ENCODE results near the gene MXRA8.
A peak's percentile ranks its signal among the peaks of the same experiment; 100 is the strongest.
"Not testable (repeated sequence)": the region's sequence is repeated elsewhere in the genome, so short reads cannot be mapped to it uniquely, and the experiment has no call there.

The MXRA8 gene

DNA sequence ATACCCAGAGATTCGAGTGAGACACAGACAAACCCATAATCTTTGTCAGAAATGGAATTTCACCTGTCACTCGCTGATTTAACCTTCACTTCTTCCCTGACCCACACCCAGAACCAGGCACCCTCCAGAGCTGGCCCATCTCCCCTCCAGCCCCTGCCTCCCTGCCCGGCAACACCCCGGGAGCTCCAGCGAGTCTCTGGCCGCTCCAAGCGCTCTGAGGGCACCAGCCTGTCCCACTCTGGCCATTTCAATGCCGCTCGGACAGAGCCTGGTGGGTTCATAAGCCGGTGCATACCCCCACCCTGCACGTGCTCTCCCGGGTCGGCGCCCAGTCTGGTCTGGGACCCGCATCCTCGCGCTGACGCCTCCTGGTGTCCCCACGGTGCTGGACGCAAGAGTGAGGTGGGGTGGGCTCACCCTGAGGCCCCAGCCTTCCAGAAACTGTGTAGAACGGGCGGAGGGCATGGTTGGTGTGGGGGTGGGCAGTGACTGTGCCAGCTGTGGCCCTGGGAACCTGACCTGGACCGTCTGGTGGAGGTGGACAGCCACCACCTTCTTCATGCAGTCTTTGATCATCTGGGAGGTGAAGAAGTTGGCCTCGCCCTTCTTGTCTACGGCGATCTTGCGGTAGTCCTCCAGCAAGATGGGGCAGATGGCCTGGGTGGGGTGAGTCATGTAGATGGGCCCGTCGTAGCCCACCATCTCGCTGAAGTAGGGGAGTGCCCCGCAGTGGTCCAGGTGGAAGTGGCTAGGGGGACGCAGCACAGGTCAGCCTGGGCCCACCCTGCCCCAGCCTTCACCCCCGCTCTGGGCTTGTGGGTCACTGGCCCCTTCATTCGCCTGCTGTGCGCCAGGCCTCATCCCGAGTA, 39.3 kb downstream of the MXRA8 start:
- DNase-seq, result no peak

DNA sequence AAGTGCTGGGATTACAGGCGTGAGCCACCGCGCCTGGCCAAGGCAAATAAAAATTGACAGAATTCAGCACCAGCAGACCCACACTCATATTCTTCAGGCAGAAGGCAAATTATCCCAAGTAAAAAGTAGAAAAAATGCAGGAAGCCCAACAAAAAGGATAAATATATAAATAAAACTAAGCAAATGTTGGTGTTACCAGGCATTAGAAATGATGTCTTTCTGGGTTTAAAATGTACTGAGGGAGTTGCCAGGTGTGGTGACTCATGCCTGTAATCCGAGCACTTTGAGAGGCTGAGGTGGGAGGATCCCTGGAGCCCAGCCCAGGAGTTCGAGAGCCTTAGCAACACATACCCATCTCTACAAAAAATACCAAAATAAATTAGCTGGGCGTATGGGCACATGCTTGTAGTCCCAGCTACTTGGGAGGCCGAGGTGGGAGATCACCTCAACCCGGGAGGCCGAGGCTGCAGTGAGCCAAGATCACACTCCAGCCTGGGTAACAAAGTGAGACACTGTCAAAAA, 40.2 kb downstream of the MXRA8 start:
- no peak for DNase-seq

DNA sequence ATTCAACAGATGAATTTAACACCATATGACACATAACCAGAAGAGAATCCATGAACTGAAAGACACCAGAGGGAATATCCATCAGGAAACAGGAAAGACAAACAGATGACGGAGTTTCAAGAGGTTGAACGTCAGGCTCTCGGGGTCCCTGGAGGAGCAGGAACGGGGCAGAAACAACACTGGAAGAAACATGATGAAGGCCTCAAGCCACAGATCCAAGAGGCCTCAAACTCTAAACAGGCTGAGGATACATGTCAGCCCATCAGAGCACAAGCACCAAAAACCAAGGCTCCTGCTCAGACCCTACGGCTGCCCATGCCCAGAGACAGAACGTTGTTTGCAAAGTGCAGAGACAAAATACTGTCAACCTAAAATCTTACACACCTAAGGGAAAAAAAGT, 40.9 kb downstream of the MXRA8 start:
- no peak for DNase-seq

DNA sequence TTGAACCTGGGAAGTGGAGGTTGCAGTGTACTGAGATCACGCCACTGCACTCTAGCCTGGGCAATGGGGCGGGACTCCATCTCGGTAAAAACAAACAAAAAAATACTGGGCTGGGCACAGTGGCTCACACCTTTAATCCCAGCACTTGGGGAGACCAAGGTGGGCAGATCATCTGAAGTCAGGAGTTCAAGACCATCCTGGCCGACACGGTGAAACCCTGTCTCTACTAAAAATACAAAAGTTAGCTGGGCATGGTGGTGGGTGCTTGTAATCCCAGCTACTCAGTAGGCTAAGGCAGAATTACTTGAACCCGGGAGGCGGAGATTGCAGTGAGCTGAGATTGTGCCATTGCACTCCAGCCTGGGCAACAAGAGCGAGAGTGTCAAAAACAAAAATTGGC, 42.2 kb downstream of the MXRA8 start:
- not testable (repeated sequence) for DNase-seq

DNA sequence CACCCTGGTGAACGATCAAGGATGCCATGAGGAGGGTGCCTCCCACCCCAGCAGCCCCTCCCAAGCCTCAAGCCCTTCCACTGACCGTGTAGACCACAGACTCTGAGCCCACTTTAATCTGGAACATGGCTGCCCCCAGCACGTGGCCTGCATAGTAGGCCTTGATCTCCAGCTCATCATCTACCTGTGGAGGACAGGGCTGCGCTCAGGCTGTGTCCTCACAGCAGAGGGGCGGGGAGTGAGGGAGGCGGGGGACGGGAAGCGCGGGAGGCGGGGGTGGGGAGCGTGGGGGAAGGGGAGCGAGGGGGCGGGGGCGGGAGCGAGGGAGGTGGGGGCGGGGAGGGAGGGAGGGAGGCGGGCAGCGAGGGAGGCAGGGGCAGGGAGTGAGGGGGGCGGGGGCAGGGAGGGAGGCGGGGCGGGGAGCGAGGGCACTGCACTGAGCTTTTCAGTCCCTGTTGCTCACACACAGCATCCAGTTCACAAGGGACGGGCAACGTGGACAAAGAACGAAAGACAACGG, 42.9 kb downstream of the MXRA8 start:
- no peak for DNase-seq

DNA sequence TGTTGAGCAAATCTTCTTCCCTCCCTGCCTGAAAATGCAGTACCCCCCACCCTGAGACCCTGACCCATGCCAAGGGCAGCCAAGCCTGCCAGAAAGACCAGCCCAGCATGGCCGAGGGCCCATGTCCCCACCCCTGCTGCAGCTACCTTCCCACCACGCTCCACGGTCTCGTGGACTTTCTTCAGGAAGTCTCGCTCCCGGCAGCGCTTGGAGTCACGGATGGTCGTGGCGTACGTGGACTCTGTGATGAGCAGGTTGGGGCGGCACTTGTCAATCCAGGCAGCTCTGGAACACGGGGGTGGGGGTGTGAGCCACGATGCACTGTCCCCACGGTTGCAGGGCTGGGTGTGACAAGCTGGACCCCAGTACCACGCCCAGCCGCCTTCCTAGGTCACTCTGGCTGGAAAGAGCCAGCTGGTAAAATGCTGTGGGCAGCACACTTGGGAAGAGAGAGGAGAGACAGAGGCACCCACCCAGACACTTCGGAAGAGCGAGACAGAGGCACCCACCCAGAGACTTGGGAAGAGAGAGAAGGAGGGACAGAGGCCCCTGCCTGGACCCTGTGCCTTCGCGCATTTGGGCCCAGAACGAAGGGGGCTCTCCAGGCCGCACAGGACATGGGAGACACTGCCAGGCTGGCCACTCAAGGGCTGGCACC, 43.5 kb downstream of the MXRA8 start:
- DNase-seq, result no peak

DNA sequence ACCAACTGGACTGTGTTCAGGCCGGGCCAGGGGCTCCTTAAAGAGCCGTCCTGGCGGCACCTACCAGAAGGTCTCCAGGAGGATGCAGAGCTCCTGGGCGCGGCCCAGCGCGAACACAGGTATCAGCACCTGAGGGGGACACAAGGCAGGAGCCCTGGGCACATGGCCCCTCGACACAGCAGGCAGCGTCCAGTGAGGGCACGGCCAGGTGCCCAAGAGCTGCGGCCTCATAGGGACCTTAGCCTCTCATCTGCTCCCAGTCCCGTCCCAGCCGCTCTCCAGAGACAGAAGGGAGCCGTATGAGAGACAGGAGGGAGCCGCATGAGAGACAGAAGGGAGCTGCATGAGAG, 44.1 kb downstream of the MXRA8 start:
- no peak for DNase-seq

DNA sequence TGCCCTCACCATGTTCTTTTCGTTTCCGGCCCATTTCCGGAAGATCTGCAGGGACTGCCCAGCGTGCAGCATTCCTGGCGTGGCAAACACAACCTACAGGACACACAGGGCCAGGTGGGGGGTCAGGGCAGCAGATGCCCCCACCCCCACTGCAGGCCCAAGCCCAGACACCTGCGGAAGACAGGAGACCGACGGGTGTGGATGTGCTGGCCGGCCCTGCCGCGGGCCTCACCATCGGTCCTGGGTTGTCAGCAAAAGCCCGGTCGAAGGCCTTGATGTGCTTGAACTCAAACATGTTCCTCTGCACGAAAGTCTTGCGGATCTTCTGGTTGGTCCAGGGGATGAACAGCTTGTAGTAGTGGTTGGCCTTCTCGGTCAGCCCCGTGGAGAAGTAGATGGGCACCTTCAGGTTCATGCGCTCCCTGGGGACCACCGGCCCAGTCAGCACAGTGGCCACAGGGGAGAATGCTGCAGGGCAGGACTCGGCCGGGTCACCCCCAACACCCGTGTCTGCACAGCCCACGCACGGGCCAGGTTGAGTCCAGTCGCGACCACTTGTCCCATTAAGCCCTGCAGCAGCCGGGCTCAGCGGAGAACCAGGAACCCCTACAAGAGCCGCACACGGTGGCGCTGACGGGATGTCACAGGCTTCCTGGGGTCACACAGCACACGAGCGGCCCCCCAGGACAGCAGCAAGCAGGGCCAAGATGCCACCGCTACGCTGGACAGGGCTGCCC, 44.7 kb downstream of the MXRA8 start:
- DNase-seq, result no peak

DNA sequence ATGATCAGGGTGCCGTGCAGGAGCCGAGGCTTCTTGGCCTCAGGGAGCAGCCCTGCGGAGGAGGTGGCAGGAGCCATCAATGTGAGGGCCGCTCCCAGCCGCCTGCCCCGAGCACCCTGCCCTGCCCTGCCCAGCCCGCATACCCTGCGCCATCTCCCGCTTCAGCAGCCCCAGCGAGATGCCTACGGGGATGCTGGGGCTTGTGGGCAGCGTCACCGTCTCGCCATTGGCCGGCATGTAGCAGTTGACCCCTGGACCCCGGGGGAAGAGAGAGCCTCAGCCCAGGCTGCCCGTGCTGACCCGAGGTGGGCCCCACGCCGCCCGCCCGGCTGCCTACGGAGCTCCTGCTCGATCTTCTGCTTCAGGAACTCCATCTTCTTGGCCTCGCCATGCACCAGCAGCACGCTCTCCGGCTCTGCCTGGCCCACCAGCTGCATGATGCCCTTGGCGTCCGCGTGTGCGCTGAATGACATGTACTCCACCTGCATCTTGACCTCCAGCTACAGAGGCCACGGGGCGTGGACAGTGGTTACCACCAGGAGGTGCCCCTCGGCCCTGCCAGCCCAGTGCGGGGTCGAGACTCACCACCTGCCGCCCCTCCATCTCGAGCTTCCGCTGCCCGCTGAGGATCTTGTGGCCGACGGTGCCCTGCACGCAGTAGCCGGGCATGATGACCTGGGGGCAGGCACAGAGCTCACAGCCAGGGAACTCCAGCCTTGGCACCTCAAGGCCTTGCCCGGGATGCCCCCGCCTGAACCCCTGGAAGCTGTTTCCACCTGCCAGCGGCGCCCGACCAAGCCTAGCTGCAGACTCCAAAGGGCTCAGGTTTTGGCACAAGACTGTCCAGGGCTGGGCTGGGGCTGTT, 45.7 kb downstream of the MXRA8 start:
- DNase-seq, result no peak

DNA sequence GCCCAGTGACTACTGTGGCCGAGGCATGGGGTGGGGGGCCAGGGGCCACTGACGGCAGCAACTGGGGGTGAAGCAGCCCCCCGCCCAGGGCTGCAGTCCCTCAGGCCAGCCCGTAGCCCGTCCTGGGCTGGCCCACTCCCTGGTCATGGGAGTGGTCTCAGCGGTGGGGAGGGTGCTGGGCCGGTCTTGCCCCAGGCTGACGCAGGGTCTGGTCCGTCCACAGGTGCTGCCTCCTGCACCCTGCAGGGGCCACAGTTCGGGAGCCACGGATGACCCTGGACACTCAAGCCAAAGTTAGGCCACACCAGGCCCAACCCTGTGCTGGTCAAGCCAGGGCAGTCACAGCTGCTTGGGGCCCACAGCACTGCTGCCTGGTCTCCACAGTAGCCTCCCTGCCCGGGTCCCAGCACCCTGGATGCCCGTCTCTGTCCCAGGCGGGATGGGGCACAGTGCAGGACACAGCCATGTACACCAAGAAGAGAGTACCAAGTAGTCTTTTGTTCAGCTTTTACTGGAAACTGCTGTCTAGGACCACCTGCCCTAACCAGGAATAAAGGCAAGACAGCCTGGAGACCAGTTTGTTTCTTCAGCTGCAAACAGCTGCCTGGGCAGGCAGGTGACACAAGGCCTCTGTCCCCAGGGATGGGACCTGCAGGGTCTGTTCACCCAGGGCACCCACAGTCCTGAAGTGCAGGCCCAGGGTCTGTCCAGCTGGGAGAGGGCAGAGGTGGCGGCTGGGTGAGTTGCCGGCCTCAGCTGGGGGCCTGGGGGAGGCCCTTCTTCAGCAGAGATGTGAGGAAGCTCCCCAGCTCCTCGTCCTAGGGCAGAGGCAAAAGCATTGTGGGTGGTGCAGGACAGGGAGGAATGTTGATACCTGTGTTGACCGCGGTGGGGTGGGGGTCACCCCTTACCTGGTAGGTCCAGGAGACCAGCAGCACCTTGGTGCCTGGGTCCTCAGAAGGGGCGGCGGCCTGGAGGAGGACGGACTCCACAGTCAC, 46.9 kb downstream of the MXRA8 start:
- no peak for DNase-seq

DNA sequence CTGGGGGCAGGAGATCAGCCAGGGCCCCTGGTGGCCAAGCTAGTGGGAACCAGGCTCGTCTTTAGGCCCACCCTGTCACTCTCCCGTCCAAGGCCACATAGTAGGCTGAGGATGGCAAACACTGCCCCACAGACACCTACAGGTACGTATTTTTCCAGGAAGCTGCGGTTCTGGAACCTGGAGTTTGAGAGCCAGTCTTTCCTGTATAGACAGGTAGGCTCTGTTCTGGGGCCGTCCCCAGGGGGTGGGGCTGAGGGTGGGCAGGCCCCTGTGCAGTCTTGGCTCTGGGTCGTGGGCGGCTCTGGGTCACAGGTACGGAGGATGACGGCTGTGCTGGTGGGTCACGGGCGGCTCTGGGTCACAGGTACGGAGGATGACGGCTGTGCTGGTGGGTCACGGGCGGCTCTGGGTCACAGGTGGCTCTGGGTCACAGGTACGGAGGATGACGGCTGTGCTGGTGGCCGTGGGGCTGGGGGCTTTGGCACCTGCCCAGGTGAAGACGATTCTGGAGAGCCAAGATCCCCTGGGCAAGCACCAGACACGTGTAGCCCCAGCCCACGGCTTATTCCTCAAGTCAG, 47.8 kb downstream of the MXRA8 start:
- no peak for DNase-seq

DNA sequence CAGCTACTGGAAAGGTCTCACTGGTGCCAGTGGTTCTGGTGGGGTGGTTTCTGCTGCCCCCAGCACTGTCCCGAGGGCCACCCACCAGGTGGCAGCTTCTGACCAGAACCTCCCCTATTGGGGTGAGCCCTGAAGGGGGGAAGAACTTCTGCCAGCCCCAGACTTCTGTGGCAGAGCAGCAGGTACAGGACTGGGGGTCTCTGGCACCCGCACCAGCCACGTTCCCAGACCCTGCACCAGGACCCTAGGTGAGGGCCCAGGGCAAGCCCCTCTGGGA, 48.3 kb downstream of the MXRA8 start:
- DNase-seq, result no peak

DNA sequence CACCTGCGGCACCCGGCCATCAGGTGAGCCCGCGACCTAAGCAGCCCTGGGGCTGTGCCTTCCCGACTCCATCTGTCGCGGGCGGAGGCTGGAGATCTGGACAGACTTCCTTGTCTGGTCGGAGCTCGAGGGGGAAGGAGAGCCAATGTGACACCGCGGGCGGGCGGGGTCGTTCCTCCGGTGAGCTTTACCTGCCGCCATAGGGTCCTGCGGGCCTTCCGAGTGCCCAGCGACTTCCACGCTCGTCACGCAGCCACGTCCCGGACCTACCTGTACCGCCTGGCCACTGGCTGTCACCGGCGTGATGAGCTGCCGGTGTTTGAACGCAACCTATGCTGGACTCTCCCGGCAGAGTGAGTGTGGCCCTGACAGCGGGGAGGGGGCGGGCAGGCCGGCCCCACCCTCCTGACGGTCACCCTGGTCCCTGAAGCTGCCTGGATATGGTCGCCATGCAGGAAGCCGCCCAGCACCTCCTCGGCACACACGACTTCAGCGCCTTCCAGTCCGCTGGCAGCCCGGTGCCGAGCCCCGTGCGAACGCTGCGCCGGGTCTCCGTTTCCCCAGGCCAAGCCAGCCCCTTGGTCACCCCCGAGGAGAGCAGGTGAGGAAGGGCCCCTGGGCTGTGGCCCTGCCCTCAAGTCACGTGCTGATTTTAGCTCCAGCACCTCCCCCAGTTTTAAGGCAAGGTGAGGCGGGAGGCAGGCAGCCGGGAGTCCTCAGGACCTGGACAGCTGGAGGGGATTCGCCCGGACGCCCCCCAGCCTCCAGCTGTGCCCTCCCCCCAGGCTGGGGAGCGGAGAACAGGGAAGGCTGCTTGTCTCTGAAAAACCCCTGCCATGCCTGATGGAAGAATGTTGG, 48.9 kb downstream of the MXRA8 start:
- peak; percentile 72 for DNase-seq

DNA sequence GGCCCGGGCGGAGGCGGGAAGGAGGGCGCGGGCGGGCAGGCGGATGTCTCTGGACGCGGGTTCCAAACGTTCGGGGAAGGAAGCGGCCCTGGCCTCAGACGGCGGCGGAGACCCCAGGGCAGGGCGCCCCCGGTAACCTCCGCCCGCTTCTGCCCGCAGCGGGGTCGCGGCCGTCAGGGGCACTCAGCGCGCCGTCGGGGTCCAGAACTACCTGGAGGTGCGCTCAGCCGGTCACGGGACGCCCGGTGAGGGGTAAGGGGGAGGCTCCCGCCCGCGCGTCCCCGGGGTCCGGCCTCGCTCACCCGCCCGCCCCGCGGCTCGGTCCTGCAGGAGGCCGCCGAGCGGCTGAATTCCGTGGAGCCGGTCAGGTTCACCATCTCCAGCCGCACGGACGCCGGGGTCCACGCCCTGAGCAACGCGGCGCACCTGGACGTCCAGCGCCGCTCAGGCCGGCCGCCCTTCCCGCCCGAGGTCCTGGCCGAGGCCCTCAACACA, 49.6 kb downstream of the MXRA8 start:
- no peak for DNase-seq

DNA sequence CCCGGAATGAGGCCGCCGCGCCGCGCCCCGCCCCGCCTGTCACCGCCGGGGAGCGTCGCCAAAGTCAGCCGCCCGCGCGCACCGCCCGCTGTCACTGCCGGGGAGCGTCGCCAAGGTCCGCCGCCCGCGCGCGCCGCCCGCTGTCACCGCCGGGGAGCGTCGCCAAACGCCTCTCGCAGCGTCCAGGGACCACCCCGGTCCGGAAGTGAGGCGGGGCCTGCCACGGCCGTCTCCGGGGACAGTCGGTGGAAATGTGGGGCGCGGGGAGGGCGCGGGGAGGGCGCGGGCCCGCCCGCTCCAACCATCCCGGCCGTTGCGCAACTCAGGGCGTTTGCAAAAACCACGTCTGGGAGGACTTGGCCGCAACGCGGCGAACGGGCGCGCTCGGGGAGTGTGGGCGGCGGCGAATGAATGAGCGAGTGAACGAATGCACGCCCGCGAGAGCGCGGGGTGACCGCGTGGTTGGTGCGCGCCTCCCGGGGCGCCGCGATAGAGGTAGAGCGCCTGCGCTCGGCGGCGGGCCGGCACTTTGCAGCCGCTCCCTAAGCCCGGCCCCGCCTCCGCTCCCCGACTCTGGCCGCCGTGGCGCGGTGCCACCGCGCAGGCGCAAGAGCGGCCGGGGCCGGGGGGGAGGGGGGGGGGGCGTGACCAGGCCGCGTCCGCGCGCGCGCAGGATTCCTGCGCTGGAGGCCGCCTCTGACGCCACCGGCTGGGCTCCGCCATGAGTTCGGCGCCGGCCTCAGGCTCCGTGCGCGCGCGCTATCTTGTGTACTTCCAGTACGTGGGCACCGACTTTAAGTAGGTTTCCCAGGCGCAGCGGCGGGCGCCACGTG, 50.2 kb downstream of the MXRA8 start, which contains the start of the genes ACAP3 and PUSL1:
Gene ACAP3 (minus strand): TSS at position 8 of the 833 bp plus-strand sequence. CDS start 115 bp downstream, outside the sequence.
Gene PUSL1 (plus strand): TSS at position 675 of the 833 bp plus-strand sequence. CDS start 47 bp downstream, at position 722.
- DNase-seq, result peak; percentile 92

DNA sequence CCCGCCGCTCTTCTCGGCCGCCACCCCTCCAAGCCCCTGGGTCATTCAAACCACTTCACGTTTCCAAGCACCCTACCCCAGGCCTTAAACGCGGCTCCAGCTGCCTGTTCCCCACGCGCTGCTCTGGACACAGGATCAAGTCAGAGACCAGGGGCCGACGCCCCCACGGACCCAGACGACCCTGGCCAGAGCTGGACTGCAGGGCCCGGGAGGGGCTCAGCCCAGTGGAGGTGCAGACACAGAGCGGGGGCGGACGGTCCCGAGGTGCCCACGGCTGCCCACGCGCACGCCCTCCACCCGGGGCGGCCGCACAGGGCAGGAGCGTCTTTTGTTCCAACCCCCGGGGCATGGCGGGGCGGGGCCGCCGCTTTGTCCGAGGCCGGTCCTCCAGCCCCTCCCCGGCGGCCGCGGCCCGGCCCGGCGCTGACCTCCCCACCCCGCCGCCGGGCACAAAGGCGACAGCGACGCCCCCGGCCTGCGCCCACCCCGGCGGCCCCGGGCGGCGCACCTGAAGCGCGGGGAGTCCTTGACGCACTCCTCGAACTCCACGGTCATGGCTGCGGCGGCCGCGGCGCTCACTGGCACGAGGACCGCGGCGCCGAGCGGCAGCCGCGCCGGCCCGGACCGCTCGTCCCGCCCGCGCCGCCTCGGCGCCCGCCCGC, 51.0 kb downstream of the MXRA8 start:
- no peak for DNase-seq

DNA sequence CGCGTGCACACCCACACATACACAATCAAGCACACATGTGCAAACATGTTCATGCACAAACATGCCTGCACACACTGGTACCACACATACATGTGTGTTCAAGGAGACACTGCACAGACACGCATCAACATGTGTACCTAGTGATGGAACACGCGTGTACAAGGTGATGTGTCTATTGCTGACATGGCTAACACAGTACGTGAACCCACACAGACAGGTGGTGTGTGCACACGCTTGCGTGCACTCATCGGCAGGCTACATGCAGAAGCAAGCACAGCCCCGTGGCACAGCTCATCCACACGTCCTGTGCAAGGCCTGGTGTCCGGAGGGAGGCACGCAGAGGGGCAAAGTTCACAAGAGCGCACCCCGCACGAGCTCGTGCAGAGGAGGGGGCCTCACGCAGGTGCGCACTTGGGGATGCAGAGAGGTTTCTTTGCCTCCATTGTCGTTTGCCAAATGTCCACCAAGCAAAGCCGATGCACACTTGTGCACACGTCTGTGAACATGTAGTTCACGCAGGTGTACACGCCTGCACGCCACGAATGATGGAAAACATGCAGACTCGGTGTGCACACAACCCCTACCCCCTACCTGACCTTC, 51.6 kb downstream of the MXRA8 start:
- DNase-seq, result no peak

All from activated CD8-positive, alpha-beta memory T cell treated with anti-CD3 and anti-CD28 coated beads, Interleukin-2, amount 50 U/mL, for 48 hours (primary cell).